ENCODE results near the gene SDR42E1. TPM values are rescaled to one million over a fixed set of nuclear protein-coding genes. Genes with fewer than 3 reads are reported as not detected.

The SDR42E1 gene
- total and polyA plus RNA-seq, 2 of the 13 experiments (the other 11 are each of a cell fraction or from before 2014, with no cell fraction given) = 0.01 to 0.13 TPM

GRCh38 chr16:82059983-82060421, 48.7 kb upstream of the SDR42E1 start (continued):
- TF ChIP-seq, protein P1, sequence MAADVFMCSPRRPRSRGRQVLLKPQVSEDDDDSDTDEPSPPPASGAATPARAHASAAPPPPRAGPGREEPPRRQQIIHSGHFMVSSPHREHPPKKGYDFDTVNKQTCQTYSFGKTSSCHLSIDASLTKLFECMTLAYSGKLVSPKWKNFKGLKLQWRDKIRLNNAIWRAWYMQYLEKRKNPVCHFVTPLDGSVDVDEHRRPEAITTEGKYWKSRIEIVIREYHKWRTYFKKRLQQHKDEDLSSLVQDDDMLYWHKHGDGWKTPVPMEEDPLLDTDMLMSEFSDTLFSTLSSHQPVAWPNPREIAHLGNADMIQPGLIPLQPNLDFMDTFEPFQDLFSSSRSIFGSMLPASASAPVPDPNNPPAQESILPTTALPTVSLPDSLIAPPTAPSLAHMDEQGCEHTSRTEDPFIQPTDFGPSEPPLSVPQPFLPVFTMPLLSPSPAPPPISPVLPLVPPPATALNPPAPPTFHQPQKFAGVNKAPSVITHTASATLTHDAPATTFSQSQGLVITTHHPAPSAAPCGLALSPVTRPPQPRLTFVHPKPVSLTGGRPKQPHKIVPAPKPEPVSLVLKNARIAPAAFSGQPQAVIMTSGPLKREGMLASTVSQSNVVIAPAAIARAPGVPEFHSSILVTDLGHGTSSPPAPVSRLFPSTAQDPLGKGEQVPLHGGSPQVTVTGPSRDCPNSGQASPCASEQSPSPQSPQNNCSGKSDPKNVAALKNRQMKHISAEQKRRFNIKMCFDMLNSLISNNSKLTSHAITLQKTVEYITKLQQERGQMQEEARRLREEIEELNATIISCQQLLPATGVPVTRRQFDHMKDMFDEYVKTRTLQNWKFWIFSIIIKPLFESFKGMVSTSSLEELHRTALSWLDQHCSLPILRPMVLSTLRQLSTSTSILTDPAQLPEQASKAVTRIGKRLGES (CRISPR knock-in tag; IDR thresholded peaks at IDR 0.05; ENCODE audit: borderline replicate concordance) = no peak
- no peak for TF ChIP-seq ISX (CRISPR knock-in tag; conservative IDR thresholded peaks at IDR 0.05)
- TF ChIP-seq ZNF629 (CRISPR knock-in tag; conservative IDR thresholded peaks at IDR 0.05) = peak; percentile 54; the same call in 1 of the 2 replicates
- peak; percentile 78 to 79 for TF ChIP-seq NR2F1 (CRISPR knock-in tag; IDR thresholded peaks at IDR 0.05)
- no peak for TF ChIP-seq ZBTB21 (CRISPR knock-in tag; IDR thresholded peaks at IDR 0.05)
- 0 out of 2 replicates have a peak, but pooled peaks have one; percentile 37 for TF ChIP-seq KDM1A (CRISPR knock-in tag; IDR thresholded peaks at IDR 0.05)
- no peak for TF ChIP-seq TRIM24 (CRISPR knock-in tag; IDR thresholded peaks at IDR 0.05)
- peak; percentile 85; the same call in 1 of the 2 replicates for TF ChIP-seq ZFP36L1 (CRISPR knock-in tag; IDR thresholded peaks at IDR 0.05)
- TF ChIP-seq NCOR1 (IDR thresholded peaks at IDR 0.05; ENCODE audit: borderline replicate concordance, low read length) = peak; percentile 73
- TF ChIP-seq ZNF644 (CRISPR knock-in tag; IDR thresholded peaks at IDR 0.05; ENCODE audit: low read depth) = peak; percentile 44; the same call in 1 of the 2 replicates
- peak; percentile 97 for TF ChIP-seq NR2F2 (IDR thresholded peaks at IDR 0.05; ENCODE audit: borderline replicate concordance, low read depth)
- peak; percentile 41; the same call in 1 of the 2 replicates for TF ChIP-seq DPF2 (CRISPR knock-in tag; IDR thresholded peaks at IDR 0.05; ENCODE audit: borderline replicate concordance, low read depth)
- TF ChIP-seq ZNF280D (CRISPR knock-in tag; IDR thresholded peaks at IDR 0.05) = peak; percentile 74; the same call in 1 of the 2 replicates
- peak; percentile 62; the same call in 1 of the 2 replicates for TF ChIP-seq ZSCAN21 (CRISPR knock-in tag; IDR thresholded peaks at IDR 0.05; ENCODE audit: borderline replicate concordance)
- TF ChIP-seq SALL1 (CRISPR knock-in tag; IDR thresholded peaks at IDR 0.05) = peak; percentile 72
- TF ChIP-seq SOX5 (CRISPR knock-in tag; IDR thresholded peaks at IDR 0.05; ENCODE audit: borderline replicate concordance) = peak; percentile 75
- no peak for TF ChIP-seq ATF3 (CRISPR knock-in tag; IDR thresholded peaks at IDR 0.05)
- TF ChIP-seq RXRA (CRISPR knock-in tag; IDR thresholded peaks at IDR 0.05) = peak; percentile 36; the same call in 1 of the 2 replicates
- TF ChIP-seq HMG20A (CRISPR knock-in tag; IDR thresholded peaks at IDR 0.05; ENCODE audit: borderline replicate concordance) = peak; percentile 69; the same call in 1 of the 2 replicates
- TF ChIP-seq, protein P2, sequence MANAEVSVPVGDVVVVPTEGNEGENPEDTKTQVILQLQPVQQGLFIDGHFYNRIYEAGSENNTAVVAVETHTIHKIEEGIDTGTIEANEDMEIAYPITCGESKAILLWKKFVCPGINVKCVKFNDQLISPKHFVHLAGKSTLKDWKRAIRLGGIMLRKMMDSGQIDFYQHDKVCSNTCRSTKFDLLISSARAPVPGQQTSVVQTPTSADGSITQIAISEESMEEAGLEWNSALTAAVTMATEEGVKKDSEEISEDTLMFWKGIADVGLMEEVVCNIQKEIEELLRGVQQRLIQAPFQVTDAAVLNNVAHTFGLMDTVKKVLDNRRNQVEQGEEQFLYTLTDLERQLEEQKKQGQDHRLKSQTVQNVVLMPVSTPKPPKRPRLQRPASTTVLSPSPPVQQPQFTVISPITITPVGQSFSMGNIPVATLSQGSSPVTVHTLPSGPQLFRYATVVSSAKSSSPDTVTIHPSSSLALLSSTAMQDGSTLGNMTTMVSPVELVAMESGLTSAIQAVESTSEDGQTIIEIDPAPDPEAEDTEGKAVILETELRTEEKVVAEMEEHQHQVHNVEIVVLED (CRISPR knock-in tag; IDR thresholded peaks at IDR 0.05; ENCODE audit: borderline replicate concordance) = no peak
- peak; percentile 38; the same call in 1 of the 2 replicates for TF ChIP-seq PPARG (CRISPR knock-in tag; conservative IDR thresholded peaks at IDR 0.05)
- 0 out of 2 replicates have a peak, but pooled peaks have one; percentile 33 for TF ChIP-seq HHEX (CRISPR knock-in tag; IDR thresholded peaks at IDR 0.05)
